Prostate gland (tissue), 2 donors: ENCODE results near the gene MCF2L2. TPM values are rescaled to one million over a fixed set of nuclear protein-coding genes. Genes with fewer than 3 reads are reported as not detected.

Experiments
- DNase-seq: peaks from one replicate; pipeline ENCODE4 v3.0.0-alpha.2; 2019; ENCODE audit warnings: low spot score
- H3K27ac ChIP-seq, 2 donors: fragments of 200-600 bp; sonication (generic); 2 replicates each; pipeline ENCODE4 v1.5.1; 2017 to 2019
- H3K27me3 ChIP-seq: fragments of 200-600 bp; sonication (generic); replicated peaks from 2 replicates; pipeline ENCODE4 v1.5.1; 2019; ENCODE audit not compliant: insufficient read depth
- H3K36me3 ChIP-seq, 2 donors: fragments of 200-600 bp; sonication (generic); 1 replicate in 1 of 2; 2 replicates in 1 of 2; pipeline versions ENCODE4 v1.5.1 to v1.8.1; 2017 to 2019
- H3K4me1 ChIP-seq: fragments of 200-600 bp; sonication (generic); replicated peaks from 2 replicates; pipeline ENCODE4 v1.5.1; 2019
- H3K4me3 ChIP-seq, 2 donors: fragments of 200-600 bp; sonication (generic); 2 replicates each; pipeline ENCODE4 v1.5.1; 2017 to 2019
- H3K9me3 ChIP-seq: fragments of 200-600 bp; sonication (generic); 2 replicates; pipeline ENCODE4 v1.5.1; 2017
- CTCF ChIP-seq, 4 experiments: fragments of 200-600 bp in 2 of 4; fragments of 450-650 bp in 2 of 4; sonication (generic) in 2 of 4; IDR thresholded peaks; 1 replicate in 3 of 4; 2 replicates in 1 of 4; pipeline ENCODE4 v1.5.1; 2016 to 2019; ENCODE audit warnings: antibody characterized with exemption in 4 of 4, mild to moderate bottlenecking in 2 of 4, moderate library complexity in 2 of 4
- POLR2A ChIP-seq: fragments of 450-650 bp; IDR thresholded peaks from one replicate; pipeline ENCODE4 v1.6.1; 2016; ENCODE audit warnings: antibody characterized with exemption, mild to moderate bottlenecking
- POLR2AphosphoS5 ChIP-seq: sonication (generic); formaldehyde crosslinking; IDR thresholded peaks from one replicate; pipeline ENCODE4 v1.6.1; 2017; ENCODE audit warnings: antibody characterized with exemption
- WGBS: methylation state at CpG from one replicate; pipeline ENCODE4 v1.1.5; 2018; 5-methylcytosine and 5-hydroxymethylcytosine counted together
- intact Hi-C: fragments of 100-400 bp; cut with DNase I; formaldehyde crosslinking; loops from one replicate; pipeline ENCODE4 v1.14.2; 2022
- total RNA-seq, 2 donors: library from RNA; depleted of rRNA; stranded (reverse); fragments of >200 nt; gene quantifications; one replicate each; pipeline ENCODE4 v1.1.0, GENCODE V29; 2016

MCF2L2 gene
- total RNA-seq, 2 donors from 2014 or later: 0.41 to 4.0 TPM

- no peak for DNase-seq
- Histone ChIP-seq H3K27ac (no peak overlapping the region), H3K36me3 (no peaks in the 10 kb centered on the region), H3K4me1 (no peaks in the 10 kb centered on the region), H3K9me3 (no peaks in the 10 kb centered on the region), H3K27me3 (no peaks in the 10 kb centered on the region), H3K4me3 (no peak overlapping the region)
- 88% methylated on average over 5 of the region's 5 CpGs for whole genome bisulfite sequencing
- intact Hi-C loops: no loop called here
- TF ChIP-seq POLR2A (no peak), CTCF (IDR thresholded peaks at IDR 0.05) (no peak), POLR2AphosphoS5 (no peak)
Observed at GRCh38 chr3:183156266-183156665, 272.2 kb downstream of the MCF2L2 start.

GRCh38 chr3:183155499-183155898 is 272.9 kb downstream of the MCF2L2 start:
- no peaks in the 10 kb centered on the region for H3K9me3 ChIP-seq
- intact Hi-C loops: no loop called here
- H3K27me3 ChIP-seq: no peaks in the 10 kb centered on the region
- peak; percentile 66 for TF ChIP-seq POLR2AphosphoS5
- no peak for TF ChIP-seq POLR2A
- no peak overlapping the region for H3K4me3 ChIP-seq
- WGBS: 48% methylated on average over 4 of the region's 4 CpGs
- H3K36me3 ChIP-seq: no peaks in the 10 kb centered on the region
- peak overlapping the region in 1 of 2 donors; percentile 6 for H3K27ac ChIP-seq
- no peaks in the 10 kb centered on the region for H3K4me1 ChIP-seq
- DNase-seq: no peak

GRCh38 chr3:183153210-183153950 is 275.0 kb downstream of the MCF2L2 start:
- H3K27ac ChIP-seq: no peak overlapping the region
- WGBS: 71% methylated on average over 14 of the region's 14 CpGs

GRCh38 chr3:183151821-183152351 is 276.5 kb downstream of the MCF2L2 start:
- Histone ChIP-seq H3K36me3 (no peaks in the 10 kb centered on the region), H3K9me3 (no peaks in the 10 kb centered on the region), H3K4me3 (no peak overlapping the region), H3K27ac (no peak overlapping the region), H3K27me3 (no peaks in the 10 kb centered on the region), H3K4me1 (no peaks in the 10 kb centered on the region)
- intact Hi-C loops: no loop called here
- WGBS: 65% methylated on average over 6 of the region's 6 CpGs
- DNase-seq: no peak
- TF ChIP-seq POLR2A: no peak
- no peak for TF ChIP-seq CTCF (IDR thresholded peaks at IDR 0.05)
- no peak for TF ChIP-seq POLR2AphosphoS5

More at GRCh38 chr3:183153210-183153950, 275.0 kb downstream of the MCF2L2 start:
- intact Hi-C loops: no loop called here
- Histone ChIP-seq H3K4me3 (no peak overlapping the region), H3K36me3 (no peaks in the 10 kb centered on the region), H3K9me3 (no peaks in the 10 kb centered on the region), H3K27me3 (no peaks in the 10 kb centered on the region), H3K4me1 (no peaks in the 10 kb centered on the region)
- TF ChIP-seq POLR2A (no peak), CTCF (IDR thresholded peaks at IDR 0.05) (no peak), POLR2AphosphoS5 (no peak)
- DNase-seq: no peak

GRCh38 chr3:183151086-183151485 is 277.3 kb downstream of the MCF2L2 start:
- H3K36me3 ChIP-seq: no peaks in the 10 kb centered on the region
- H3K9me3 ChIP-seq: no peaks in the 10 kb centered on the region
- intact Hi-C loops: no loop called here
- H3K27ac ChIP-seq: no peak overlapping the region
- H3K4me3 ChIP-seq: no peak overlapping the region
- H3K4me1 ChIP-seq: no peaks in the 10 kb centered on the region
- DNase-seq: no peak
- no peaks in the 10 kb centered on the region for H3K27me3 ChIP-seq
- TF ChIP-seq CTCF (IDR thresholded peaks at IDR 0.05) (no peak), POLR2A (no peak), POLR2AphosphoS5 (no peak)
- 96% methylated on average over 3 of the region's 3 CpGs for WGBS
